ENCODE results near the gene REXO5. TPM values are rescaled to one million over a fixed set of nuclear protein-coding genes. Genes with fewer than 3 reads are reported as not detected.
A peak's percentile ranks its signal among the peaks of the same experiment; 100 is the strongest.

Gene REXO5
- total RNA-seq, 1 donor from 2014 or later = 11.8 TPM

GRCh38 chr16:20807862-20808261 is 1.5 kb downstream of the REXO5 start:
- Mint-ChIP-seq H3K27me3 (ENCODE audit: low read depth) (no peaks in the 10 kb centered on the region), H3K4me1 (ENCODE audit: low read depth) (peaks cover 30% of the 10 kb centered on the region), H3K9me3 (no peaks in the 10 kb centered on the region), H3K27ac (peak overlapping the region; percentile 91), H3K36me3 (ENCODE audit: low read depth) (peaks cover 20% of the 10 kb centered on the region), H3K4me3 (ENCODE audit: low read depth) (peak overlapping the region; percentile 97)
- DNase-seq (ENCODE audit: low spot score) = no peak
- intact Hi-C loops (cut with micrococcal nuclease) = loop anchor here (2.0 to 5.0 kb wide), 2 partner anchors 67 to 104 kb away; partner anchors contain the start of gene THUMPD1

- Mint-ChIP-seq H3K4me1 (ENCODE audit: low read depth) (peaks cover 25% of the 10 kb centered on the region), H3K9me3 (no peaks in the 10 kb centered on the region), H3K36me3 (ENCODE audit: low read depth) (peaks cover 51% of the 10 kb centered on the region), H3K27me3 (ENCODE audit: low read depth) (no peaks in the 10 kb centered on the region), H3K4me3 (ENCODE audit: low read depth) (no peak overlapping the region), H3K27ac (no peak overlapping the region)
- DNase-seq (ENCODE audit: low spot score) = no peak
- intact Hi-C loops (cut with micrococcal nuclease) = no loop called here
Observed at GRCh38 chr16:20811889-20812439, 5.6 kb downstream of the REXO5 start.

- DNase-seq (ENCODE audit: low spot score) = no peak
- Mint-ChIP-seq H3K27me3 (ENCODE audit: low read depth) (no peaks in the 10 kb centered on the region), H3K4me3 (ENCODE audit: low read depth) (no peak overlapping the region), H3K36me3 (ENCODE audit: low read depth) (peaks cover 54% of the 10 kb centered on the region), H3K4me1 (ENCODE audit: low read depth) (peaks cover 25% of the 10 kb centered on the region), H3K27ac (no peak overlapping the region), H3K9me3 (no peaks in the 10 kb centered on the region)
- intact Hi-C loops (cut with micrococcal nuclease) = no loop called here
Observed at GRCh38 chr16:20812510-20812909, 6.2 kb downstream of the REXO5 start.

- no peak overlapping the region for H3K4me3 Mint-ChIP-seq (ENCODE audit: low read depth)
- H3K27ac Mint-ChIP-seq = no peak overlapping the region
- DNase-seq (ENCODE audit: low spot score) = no peak
- intact Hi-C loops (cut with micrococcal nuclease) = no loop called here
- H3K27me3 Mint-ChIP-seq (ENCODE audit: low read depth) = no peaks in the 10 kb centered on the region
- peaks cover 16% of the 10 kb centered on the region for H3K4me1 Mint-ChIP-seq (ENCODE audit: low read depth)
- H3K9me3 Mint-ChIP-seq = no peaks in the 10 kb centered on the region
- peaks cover 56% of the 10 kb centered on the region for H3K36me3 Mint-ChIP-seq (ENCODE audit: low read depth)
Observed at GRCh38 chr16:20814784-20815183, 8.5 kb downstream of the REXO5 start.

- Mint-ChIP-seq H3K27me3 (ENCODE audit: low read depth) (no peaks in the 10 kb centered on the region), H3K36me3 (ENCODE audit: low read depth) (peaks cover 63% of the 10 kb centered on the region), H3K9me3 (no peaks in the 10 kb centered on the region), H3K4me3 (ENCODE audit: low read depth) (no peak overlapping the region), H3K4me1 (ENCODE audit: low read depth) (peaks cover 25% of the 10 kb centered on the region), H3K27ac (no peak overlapping the region)
- intact Hi-C loops (cut with micrococcal nuclease) = no loop called here
- DNase-seq (ENCODE audit: low spot score) = no peak
Observed at GRCh38 chr16:20818929-20819585, 12.7 kb downstream of the REXO5 start.

- intact Hi-C loops (cut with micrococcal nuclease) = no loop called here
- no peak overlapping the region for H3K27ac Mint-ChIP-seq
- H3K27me3 Mint-ChIP-seq (ENCODE audit: low read depth) = no peaks in the 10 kb centered on the region
- peaks cover 24% of the 10 kb centered on the region for H3K4me1 Mint-ChIP-seq (ENCODE audit: low read depth)
- H3K36me3 Mint-ChIP-seq (ENCODE audit: low read depth) = peaks cover 62% of the 10 kb centered on the region
- H3K4me3 Mint-ChIP-seq (ENCODE audit: low read depth) = no peak overlapping the region
- H3K9me3 Mint-ChIP-seq = no peaks in the 10 kb centered on the region
- DNase-seq (ENCODE audit: low spot score) = no peak
Observed at GRCh38 chr16:20821682-20822081, 15.4 kb downstream of the REXO5 start.

- no peaks in the 10 kb centered on the region for H3K9me3 Mint-ChIP-seq
- no peak for DNase-seq (ENCODE audit: low spot score)
- H3K27ac Mint-ChIP-seq = no peak overlapping the region
- H3K4me1 Mint-ChIP-seq (ENCODE audit: low read depth) = peaks cover 24% of the 10 kb centered on the region
- no peaks in the 10 kb centered on the region for H3K27me3 Mint-ChIP-seq (ENCODE audit: low read depth)
- intact Hi-C loops (cut with micrococcal nuclease) = no loop called here
- H3K36me3 Mint-ChIP-seq (ENCODE audit: low read depth) = peaks cover 63% of the 10 kb centered on the region
- H3K4me3 Mint-ChIP-seq (ENCODE audit: low read depth) = no peak overlapping the region
Observed at GRCh38 chr16:20822521-20823325, 16.4 kb downstream of the REXO5 start.

- Mint-ChIP-seq H3K27me3 (ENCODE audit: low read depth) (no peaks in the 10 kb centered on the region), H3K9me3 (no peaks in the 10 kb centered on the region), H3K27ac (no peak overlapping the region), H3K36me3 (ENCODE audit: low read depth) (peaks cover 49% of the 10 kb centered on the region), H3K4me3 (ENCODE audit: low read depth) (no peak overlapping the region), H3K4me1 (ENCODE audit: low read depth) (peaks cover 24% of the 10 kb centered on the region)
- intact Hi-C loops (cut with micrococcal nuclease) = no loop called here
- no peak for DNase-seq (ENCODE audit: low spot score)
Observed at GRCh38 chr16:20826039-20826566, 19.8 kb downstream of the REXO5 start.

- intact Hi-C loops (cut with micrococcal nuclease) = no loop called here
- H3K27ac Mint-ChIP-seq = no peak overlapping the region
- H3K4me3 Mint-ChIP-seq (ENCODE audit: low read depth) = no peak overlapping the region
- H3K4me1 Mint-ChIP-seq (ENCODE audit: low read depth) = no peaks in the 10 kb centered on the region
- peaks cover 2% of the 10 kb centered on the region for H3K9me3 Mint-ChIP-seq
- no peak for DNase-seq (ENCODE audit: low spot score)
- peaks cover 48% of the 10 kb centered on the region for H3K36me3 Mint-ChIP-seq (ENCODE audit: low read depth)
- no peaks in the 10 kb centered on the region for H3K27me3 Mint-ChIP-seq (ENCODE audit: low read depth)
Observed at GRCh38 chr16:20829536-20829935, 23.2 kb downstream of the REXO5 start.

- H3K27me3 Mint-ChIP-seq (ENCODE audit: low read depth) = no peaks in the 10 kb centered on the region
- H3K9me3 Mint-ChIP-seq = peaks cover 5% of the 10 kb centered on the region
- no peak overlapping the region for H3K4me3 Mint-ChIP-seq (ENCODE audit: low read depth)
- DNase-seq (ENCODE audit: low spot score) = no peak
- peaks cover 52% of the 10 kb centered on the region for H3K36me3 Mint-ChIP-seq (ENCODE audit: low read depth)
- no peaks in the 10 kb centered on the region for H3K4me1 Mint-ChIP-seq (ENCODE audit: low read depth)
- no peak overlapping the region for H3K27ac Mint-ChIP-seq
- intact Hi-C loops (cut with micrococcal nuclease) = no loop called here
Observed at GRCh38 chr16:20830372-20830771, 24.0 kb downstream of the REXO5 start.

- H3K9me3 Mint-ChIP-seq = peaks cover 18% of the 10 kb centered on the region
- DNase-seq (ENCODE audit: low spot score) = no peak
- no peaks in the 10 kb centered on the region for H3K4me1 Mint-ChIP-seq (ENCODE audit: low read depth)
- intact Hi-C loops (cut with micrococcal nuclease) = no loop called here
- H3K36me3 Mint-ChIP-seq (ENCODE audit: low read depth) = peaks cover 64% of the 10 kb centered on the region
- H3K27ac Mint-ChIP-seq = no peak overlapping the region
- H3K27me3 Mint-ChIP-seq (ENCODE audit: low read depth) = no peaks in the 10 kb centered on the region
- no peak overlapping the region for H3K4me3 Mint-ChIP-seq (ENCODE audit: low read depth)
Observed at GRCh38 chr16:20833086-20833485, 26.8 kb downstream of the REXO5 start.

- Mint-ChIP-seq H3K4me1 (ENCODE audit: low read depth) (peaks cover 9% of the 10 kb centered on the region), H3K27me3 (ENCODE audit: low read depth) (no peaks in the 10 kb centered on the region), H3K36me3 (ENCODE audit: low read depth) (peaks cover 87% of the 10 kb centered on the region), H3K27ac (no peak overlapping the region), H3K4me3 (ENCODE audit: low read depth) (no peak overlapping the region), H3K9me3 (peaks cover 18% of the 10 kb centered on the region)
- DNase-seq (ENCODE audit: low spot score) = no peak
- intact Hi-C loops (cut with micrococcal nuclease) = no loop called here
Observed at GRCh38 chr16:20838240-20838639, 31.9 kb downstream of the REXO5 start.

- Mint-ChIP-seq H3K27ac (no peak overlapping the region), H3K4me1 (ENCODE audit: low read depth) (peaks cover 19% of the 10 kb centered on the region), H3K4me3 (ENCODE audit: low read depth) (no peak overlapping the region), H3K36me3 (ENCODE audit: low read depth) (peaks cover 84% of the 10 kb centered on the region), H3K9me3 (peaks cover 16% of the 10 kb centered on the region), H3K27me3 (ENCODE audit: low read depth) (no peaks in the 10 kb centered on the region)
- intact Hi-C loops (cut with micrococcal nuclease) = no loop called here
- DNase-seq (ENCODE audit: low spot score) = no peak
Observed at GRCh38 chr16:20839504-20839903, 33.2 kb downstream of the REXO5 start.

All from activated T-helper 2 cell treated with anti-CD3 and anti-CD28 coated beads, Interferon-gamma antibody, Interleukin-2, Interleukin-4, amounts not matched to agents 10 μg/mL and 5 μg/mL and 100 μg/mL, durations not matched to agents 14 hours and 24 hours and 36 hours (primary cell).